GM18526 (cell line): ENCODE results near the gene RSPH3.

Experiments
- POLR2A ChIP-seq: IDR thresholded peaks from 3 replicates; pipeline ENCODE4 v1.6.1; 2011; ENCODE audit not compliant: insufficient read length; ENCODE audit errors: extremely low read depth

The RSPH3 gene

DNA sequence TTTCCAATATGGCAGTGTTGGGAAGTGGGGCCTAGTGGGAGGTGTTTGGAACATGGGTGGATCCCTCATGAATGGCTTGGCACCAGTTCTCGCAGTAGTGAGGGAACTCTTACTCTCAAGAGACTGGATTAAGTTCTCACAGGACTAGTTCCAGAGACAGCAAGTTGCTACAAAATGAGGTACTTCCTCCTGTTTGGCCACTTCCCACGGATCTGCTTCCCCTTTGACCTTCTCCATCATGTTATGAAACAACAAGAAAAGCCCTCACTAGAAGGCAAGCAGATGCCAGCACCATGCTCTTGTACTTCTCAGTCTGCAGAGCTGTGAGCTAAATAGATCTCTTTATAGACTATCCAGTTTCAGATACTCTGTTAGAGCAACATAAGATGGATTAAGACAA is 3.1 kb downstream of the RSPH3 start:
- no peak for TF ChIP-seq POLR2A

DNA sequence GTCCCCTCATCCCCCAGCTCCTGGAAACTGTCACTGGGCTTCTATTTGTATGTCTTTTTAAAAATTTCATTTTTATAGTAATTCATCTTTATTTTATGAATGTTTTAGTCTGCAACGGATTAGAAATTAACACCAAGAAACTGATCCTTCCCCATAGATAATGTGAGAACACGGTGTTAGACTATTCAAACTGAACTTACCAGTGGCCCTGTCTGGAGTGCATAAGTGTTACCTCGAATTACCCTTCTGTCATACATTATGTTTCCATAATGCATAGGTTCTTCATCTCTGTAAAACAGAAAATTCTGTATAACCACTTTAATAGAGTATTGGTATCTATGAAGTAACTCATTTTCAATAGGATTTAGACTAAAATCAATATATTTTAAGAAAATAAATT is 6.4 kb downstream of the RSPH3 start:
- TF ChIP-seq POLR2A = no peak

DNA sequence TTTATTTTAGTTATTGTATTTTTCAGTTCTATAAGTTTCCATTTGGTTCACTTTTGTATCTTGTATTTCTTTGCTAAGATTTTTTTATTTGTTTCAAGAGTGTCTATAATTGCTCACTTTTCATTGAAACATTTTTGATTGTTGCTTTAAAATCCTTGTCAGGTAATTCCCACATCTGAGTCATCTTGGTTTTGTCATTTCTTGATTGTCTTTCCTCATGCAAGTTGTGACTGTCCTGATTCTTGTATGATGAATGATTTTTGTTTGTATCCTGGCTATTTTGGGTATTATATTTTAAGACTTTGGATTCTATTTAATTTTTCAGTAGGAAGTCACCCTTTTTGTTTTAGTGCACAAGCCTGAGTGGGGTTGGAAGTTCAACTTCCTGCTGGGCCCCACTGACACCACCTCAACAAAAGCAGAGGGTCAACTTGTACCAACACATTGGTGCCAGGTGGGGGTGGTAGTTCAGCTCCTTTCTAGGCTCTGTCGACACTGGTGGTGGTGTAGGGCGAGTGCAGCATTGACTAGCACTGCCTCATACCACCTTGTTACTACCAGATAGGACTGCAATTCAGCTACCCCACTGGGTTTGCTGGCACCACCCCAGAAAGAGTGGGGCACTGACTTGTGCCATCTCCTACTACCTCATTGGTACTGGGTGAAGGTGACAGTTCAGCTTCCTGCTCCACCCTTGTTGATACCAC is 8.8 kb downstream of the RSPH3 start:
- no peak for TF ChIP-seq POLR2A

DNA sequence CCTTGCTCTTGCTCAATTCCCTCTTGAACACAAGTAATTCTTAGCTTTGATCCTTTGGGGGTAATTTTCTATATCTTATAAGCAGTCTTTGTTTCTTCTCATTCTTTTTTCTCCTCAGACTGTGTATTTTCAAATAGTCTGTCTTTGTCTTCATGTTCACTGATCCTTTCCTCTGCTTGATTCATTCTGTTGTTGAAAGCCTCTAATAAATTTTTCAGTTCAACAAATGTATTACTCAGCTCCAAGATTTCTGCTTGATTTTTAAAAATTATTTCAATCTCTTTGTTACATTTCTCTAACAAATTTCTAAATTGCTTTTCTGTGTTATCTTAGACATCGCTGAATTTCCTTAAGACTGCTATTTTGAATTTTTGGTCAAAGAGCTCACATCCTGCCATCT is 11.5 kb downstream of the RSPH3 start:
- TF ChIP-seq POLR2A = no peak

DNA sequence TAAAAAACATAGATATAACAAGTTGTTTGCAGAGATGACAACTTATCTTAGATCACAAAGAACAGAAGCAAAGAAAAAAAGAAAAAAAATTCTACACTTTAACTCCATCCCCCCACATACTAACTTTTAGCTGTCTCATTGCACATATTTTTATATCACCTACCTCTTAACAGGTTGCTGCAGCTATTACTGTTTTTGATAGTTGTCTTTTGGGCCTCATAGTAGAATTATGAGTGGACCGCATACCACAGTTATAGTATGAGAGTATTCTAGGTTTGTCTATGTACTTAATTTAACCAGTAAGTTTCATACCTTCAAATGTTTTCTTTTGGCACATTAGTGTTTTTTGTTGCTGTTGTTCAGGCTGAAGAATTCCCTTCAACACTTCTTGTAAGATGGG is 12.3 kb downstream of the RSPH3 start:
- TF ChIP-seq POLR2A = no peak

DNA sequence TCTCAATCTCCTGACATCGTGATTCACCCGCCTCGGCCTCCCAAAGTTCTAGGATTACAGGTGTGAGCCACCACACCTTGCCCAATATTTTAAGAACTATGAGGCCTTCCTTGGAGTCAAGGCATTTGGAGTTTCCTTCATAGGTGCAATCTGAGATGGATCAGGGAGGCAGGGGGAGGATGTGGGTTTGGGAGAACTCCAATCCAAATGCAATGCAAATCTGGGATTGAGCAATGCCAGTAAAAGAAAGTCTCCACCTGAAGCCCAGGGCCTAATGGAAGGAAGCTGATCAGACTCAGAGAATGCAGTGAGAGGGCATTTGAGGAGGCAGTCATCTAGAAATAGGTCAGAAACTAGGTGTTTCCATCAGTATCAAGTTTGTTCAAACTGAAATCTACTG is 21.2 kb downstream of the RSPH3 start:
- TF ChIP-seq POLR2A = no peak

DNA sequence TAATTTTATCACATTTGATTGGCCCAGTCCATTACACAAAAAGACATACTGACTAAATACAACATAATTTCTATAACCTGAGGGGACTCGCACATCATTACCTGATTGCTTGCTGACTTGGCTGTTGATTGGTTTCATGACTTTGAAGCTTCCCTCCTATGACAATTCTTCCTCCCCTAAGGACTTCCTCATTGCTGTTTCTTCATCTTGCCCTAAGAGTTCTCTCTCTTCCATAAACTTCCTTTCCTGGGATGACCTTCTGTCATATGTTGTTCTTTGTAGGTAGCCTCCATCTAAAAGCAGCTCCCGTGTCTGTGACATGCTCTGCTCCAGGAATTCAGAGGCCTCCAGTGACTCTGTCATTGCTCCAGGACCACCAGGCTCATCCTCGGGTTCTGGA is 22.6 kb downstream of the RSPH3 start:
- TF ChIP-seq POLR2A = no peak

DNA sequence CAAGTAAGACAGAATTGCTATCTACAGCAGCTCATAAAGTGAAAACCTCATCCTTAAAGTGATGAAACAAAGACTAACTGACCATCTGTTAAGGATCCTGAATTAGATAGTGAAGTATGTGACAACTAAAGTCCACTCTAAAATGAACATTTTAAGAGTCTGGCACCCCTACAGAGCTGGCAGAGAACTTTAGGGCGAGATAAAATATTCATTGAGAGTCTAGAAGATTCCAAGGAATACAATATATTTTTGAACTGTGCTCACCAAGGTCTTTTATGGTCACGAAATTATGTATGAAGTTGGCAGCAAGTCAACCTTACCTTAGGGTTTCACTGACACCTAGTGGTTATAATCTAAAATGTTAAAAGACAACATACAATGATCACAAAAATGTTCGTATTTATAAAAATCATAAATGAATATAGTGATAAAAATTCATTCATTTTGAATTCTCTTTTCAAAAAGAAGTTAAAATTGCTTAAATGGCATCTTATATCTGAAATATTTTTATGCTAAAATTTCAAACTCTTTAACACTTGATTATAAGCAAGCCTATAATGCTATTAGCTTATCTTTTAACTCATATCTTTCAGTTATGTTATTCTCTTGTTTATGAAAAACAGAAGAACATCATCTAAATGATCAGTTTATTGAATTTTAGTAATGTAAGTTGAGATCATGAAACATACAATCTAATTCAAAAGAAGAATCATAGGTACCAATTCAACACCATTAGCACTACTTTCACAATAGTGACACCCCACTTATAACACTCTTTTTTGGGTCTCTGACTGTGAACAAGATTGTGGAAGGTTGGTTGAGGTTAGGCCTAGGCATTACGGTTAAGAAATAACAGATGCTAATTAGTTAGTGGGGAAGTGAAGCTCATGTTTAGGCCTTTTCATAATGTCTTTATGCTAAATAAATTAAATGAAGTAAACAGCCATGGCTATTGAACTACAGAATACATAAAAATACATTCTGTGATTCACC is 27.5 kb downstream of the RSPH3 start:
- TF ChIP-seq POLR2A = no peak

DNA sequence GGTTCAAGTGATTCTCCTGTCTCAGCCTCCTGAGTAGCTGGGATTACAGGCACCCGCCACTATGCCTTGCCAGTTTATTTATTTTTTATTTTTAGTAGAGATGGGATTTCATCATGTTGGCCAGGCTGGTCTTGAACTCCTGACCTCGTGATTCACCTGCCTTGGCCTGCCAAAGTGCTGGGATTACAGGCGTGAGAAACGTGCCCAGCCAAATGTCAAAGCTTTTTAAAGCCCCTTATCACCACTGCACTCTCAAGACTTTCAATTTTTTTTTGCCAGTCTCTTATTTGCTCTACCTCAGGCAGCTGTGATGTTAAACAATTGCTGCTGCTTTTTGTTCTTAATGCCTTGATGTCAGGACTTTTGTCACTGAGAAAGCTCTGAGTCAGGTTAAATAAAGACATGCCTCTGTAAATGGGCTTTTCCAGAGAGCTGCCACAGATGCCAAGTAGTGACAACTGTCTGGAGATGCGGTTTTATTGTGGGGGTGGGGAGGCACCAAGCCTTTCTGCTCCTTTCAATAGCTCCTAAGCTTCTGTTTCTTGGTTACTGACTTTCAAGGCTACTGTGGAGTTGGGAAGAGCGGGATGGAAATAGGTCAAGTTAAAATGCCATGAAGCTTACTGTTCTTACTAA is 29.2 kb downstream of the RSPH3 start:
- no peak for TF ChIP-seq POLR2A

DNA sequence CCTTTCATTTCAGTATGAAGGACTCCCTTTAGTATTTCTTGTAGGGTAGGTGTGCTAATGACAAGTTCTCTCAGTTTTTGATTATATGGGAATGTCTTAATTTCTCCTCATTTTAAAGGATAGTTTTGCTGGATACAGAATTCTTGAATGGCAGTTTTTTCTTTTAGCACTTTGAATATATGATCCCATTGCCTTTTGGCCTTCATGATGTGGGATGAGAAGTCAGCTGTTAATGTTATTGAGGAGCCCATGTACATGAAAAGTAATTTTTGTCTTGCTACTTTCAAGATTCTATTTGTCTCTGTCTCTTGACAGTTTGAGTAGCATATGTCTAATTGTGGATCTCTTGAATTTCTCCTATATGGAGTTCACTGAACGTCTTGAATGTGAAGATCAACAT is 30.9 kb downstream of the RSPH3 start:
- TF ChIP-seq POLR2A = no peak

DNA sequence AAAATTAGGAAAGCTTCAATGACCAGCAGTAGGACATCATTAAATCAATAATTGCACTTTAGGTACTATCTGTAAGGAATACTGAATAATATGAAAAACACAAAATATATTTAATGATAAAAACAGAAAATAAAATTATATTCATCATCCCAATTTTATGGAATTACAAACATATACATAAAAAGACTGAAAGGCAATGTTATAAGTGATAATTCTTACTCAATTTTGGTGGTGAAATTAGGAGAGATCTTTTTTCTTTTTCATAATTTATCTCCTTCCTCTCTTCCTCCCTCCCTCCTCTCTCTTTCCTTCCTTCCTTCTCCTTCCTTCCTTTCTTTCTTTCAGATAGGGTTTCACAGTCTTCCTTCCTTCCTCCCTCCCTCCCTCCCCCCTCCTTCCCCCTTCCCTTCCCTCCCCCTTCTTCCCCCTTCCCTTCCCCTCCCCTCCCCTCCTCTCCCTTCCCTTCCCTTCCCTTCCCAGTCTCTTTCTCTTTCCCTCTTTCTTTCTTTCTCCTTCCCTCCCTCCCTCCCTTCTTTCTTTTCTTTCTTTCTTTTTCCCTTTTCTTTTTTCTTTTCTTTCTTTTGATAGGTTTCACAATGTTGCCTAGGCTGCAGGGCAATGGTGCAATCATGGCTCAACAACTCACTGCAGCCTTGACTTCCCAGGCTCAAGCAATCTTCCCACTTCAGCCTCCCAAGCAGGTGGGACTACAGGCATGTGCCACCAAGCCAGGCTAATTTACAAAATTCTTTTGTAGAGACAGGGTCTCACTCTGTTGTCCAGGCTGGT is 36.8 kb downstream of the RSPH3 start:
- TF ChIP-seq POLR2A = no peak

DNA sequence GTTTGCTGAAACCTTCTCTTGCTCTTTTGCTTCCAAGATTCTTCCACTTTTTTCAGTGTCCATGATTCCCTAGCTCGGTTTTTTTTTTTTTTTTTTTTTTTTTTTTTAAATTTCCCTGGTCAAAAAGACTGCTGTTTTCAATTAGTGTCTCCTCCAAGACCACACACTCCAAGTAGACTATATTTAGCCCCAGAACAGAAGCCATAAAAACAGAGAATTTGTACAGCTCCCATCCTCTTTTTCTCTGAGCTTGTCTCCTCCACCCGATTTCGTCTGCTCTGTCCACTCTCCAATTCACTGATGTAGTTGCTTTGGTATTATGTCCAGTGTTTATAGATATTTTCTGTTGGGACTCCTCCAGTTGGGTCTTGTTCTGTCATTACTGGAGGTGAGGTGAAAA is 37.6 kb downstream of the RSPH3 start:
- no peak for TF ChIP-seq POLR2A

DNA sequence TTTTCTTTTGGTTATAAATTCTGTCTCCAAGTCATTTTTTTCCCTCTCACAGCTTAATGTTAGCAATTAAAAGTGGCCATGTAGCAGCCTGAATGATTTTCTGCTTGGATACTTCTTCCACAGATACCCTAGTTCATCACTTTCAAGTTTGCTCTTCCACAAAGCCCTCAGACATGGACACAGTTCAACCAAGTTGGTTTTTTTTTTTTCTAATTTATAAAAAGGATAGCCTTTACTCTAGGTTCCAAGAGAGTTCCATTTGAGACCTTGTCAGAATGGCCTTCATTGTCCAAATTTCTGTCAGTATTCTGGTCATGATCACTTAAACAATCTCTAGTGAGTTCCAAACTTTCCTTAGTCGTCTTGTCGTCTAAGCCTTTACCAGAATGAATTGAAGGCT is 40.0 kb downstream of the RSPH3 start:
- no peak for TF ChIP-seq POLR2A

DNA sequence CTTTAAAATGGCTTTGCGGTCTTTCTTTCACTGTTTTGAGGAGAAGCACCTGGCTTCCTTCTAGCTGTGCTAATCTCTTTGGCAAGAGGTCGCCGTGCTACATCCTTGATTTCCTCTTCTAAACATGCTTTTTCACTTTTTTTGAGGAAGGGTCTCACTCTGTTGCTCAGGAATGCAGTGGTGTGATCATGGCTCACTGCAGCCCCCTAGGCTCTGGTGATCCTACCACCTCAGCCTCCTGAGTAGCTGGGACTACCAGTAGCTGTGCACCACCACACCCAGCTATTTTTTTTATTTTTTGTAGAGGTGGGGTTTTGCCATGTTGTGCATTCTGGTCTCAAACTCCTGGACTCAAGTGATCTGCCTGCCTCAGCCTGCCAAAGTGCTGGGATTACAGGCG is 40.5 kb downstream of the RSPH3 start:
- no peak for TF ChIP-seq POLR2A
